T-helper 17 cell (primary cell): ENCODE measurements around the gene RAD51B. TPM values are rescaled to one million over a fixed set of nuclear protein-coding genes. Genes with fewer than 3 reads are reported as not detected.
A peak's percentile ranks its signal among the peaks of the same experiment; 100 is the strongest.

Source experiments
- ATAC-seq: fragments of 150-1000 bp; cut with Tn5 transposase; 2 replicates; pipeline ENCODE4 v1.10.0; 2021; ENCODE audit warnings: mild to moderate bottlenecking, moderate library complexity
- DNase-seq, 3 donors: peaks; one replicate each; pipeline versions ENCODE4 v3.0.0 to v3.0.0-alpha.2; 2020 to 2021
- H3K9me3 ChIP-seq: one replicate; pipeline ENCODE4 v1.7.0; 2013; ENCODE audit warnings: low read length, mild to moderate bottlenecking; ENCODE audit not compliant: control insufficient read depth, poor library complexity, severe bottlenecking
- H3K27ac Mint-ChIP-seq: one replicate; pipeline ENCODE4 v1.8.0; 2022; ENCODE audit warnings: mild to moderate bottlenecking, moderate library complexity, mixed read lengths
- H3K27me3 Mint-ChIP-seq: one replicate; pipeline ENCODE4 v1.8.0; 2022; ENCODE audit warnings: mixed read lengths
- H3K36me3 Mint-ChIP-seq: one replicate; pipeline ENCODE4 v1.8.0; 2022; ENCODE audit warnings: low read depth, mixed read lengths
- H3K4me1 Mint-ChIP-seq: one replicate; pipeline ENCODE4 v1.8.0; 2022; ENCODE audit warnings: mild to moderate bottlenecking, mixed read lengths
- H3K4me3 Mint-ChIP-seq: one replicate; pipeline ENCODE4 v1.8.0; 2022; ENCODE audit warnings: mild to moderate bottlenecking, moderate library complexity, mixed read lengths
- total RNA-seq, 4 donors: library from RNA in 2 of 4; stranded (reverse) in 2 of 4; gene quantifications; one replicate each; pipeline ENCODE4 v1.2.3 and lab custom pipeline; 2022 to 2026

RAD51B gene
- total RNA-seq, 2 donors from 2014 or later: 17.0 to 20.7 TPM

DNA sequence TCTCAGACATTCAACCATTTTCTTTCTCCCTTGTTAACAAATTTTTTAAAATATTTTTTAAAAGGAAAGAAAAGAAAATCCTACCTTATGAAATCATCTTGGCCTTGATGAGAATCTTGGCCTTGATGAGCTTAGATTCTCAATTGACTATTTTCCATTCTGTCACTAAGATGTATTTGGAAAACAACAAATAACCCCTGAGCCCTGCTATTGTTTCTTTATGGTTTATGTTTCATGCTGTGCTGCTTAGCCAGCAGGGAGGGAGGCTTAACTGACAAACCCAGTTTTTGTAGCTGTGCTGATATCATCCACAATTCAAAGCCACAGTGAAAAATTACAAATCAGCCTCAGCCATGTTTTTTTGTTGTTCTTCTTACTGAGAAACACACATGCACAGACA is 404.1 kb downstream of the RAD51B start:
- ATAC-seq (no peak), DNase-seq (no peak)
- no peak overlapping the region for H3K4me3 Mint-ChIP-seq
- no peaks in the 10 kb centered on the region for H3K9me3 ChIP-seq
- H3K36me3 Mint-ChIP-seq: no peaks in the 10 kb centered on the region
- H3K27me3 Mint-ChIP-seq: no peaks in the 10 kb centered on the region
- no peaks in the 10 kb centered on the region for H3K4me1 Mint-ChIP-seq
- H3K27ac Mint-ChIP-seq: no peak overlapping the region

DNA sequence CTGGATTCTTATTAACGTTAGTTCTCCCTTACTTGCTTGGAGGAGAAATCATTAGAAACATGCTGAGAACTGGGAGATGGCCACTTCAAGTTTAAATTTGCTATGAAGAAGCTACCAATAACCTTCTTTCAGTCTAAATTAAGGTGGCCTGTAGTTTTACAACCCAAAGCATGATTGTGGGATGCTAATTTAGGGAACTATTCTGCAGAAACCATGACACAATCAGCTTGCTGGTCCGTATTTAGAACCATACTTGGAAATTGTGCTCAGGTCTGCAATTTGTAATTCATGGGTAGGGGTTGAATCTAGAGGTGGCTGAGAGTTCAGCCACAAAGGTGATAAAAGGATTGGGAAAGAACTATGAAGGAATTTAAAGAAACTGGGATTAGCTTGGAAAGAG is 405.7 kb downstream of the RAD51B start:
- Mint-ChIP-seq H3K4me3 (no peak overlapping the region), H3K27me3 (no peaks in the 10 kb centered on the region), H3K36me3 (no peaks in the 10 kb centered on the region), H3K27ac (no peak overlapping the region), H3K4me1 (no peaks in the 10 kb centered on the region)
- H3K9me3 ChIP-seq: no peaks in the 10 kb centered on the region
- DNase-seq: no peak
- no peak for ATAC-seq

DNA sequence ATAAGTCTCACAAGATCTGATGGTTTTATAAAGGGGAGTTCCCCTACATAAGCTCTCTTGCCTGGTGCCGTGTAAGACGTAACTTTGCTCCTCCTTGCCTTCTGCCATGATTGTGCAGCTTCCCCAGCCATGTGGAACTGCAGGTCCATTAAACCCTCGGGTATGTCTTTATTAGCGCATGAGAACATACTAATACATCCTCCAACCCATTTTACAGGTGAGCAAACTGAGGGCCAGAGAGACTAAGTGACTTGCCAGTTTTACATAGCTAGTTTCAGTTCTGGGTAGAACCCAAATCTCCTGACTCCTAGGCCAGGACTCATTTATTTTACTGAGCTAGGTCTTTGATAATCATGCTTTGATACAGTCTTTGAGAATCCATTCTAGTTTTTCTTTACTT is 406.9 kb downstream of the RAD51B start:
- no peak for DNase-seq
- H3K4me3 Mint-ChIP-seq: no peak overlapping the region
- no peak overlapping the region for H3K27ac Mint-ChIP-seq
- no peaks in the 10 kb centered on the region for H3K36me3 Mint-ChIP-seq
- H3K27me3 Mint-ChIP-seq: no peaks in the 10 kb centered on the region
- no peaks in the 10 kb centered on the region for H3K9me3 ChIP-seq
- ATAC-seq: no peak
- H3K4me1 Mint-ChIP-seq: no peaks in the 10 kb centered on the region

DNA sequence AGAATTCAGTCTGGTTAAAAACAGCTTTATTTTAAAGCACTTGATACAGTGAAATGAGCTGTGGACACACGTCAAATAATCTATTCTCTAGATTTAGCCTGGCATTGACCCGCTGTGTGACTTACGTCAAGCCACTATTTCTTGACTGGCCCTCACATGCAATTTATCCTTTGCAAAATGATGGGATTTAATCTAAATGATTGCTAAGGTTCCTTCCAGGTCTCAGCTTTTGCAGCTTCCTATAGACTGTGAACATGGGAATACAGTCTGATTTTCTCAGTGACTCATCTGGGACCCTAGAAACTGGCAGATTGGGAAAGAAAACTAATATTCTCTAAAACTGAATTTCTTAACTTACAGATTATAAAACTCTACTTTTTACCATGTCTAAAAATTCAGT is 409.1 kb downstream of the RAD51B start:
- H3K36me3 Mint-ChIP-seq: no peaks in the 10 kb centered on the region
- no peak for DNase-seq
- H3K27ac Mint-ChIP-seq: no peak overlapping the region
- ATAC-seq: no peak
- H3K4me3 Mint-ChIP-seq: no peak overlapping the region
- H3K27me3 Mint-ChIP-seq: no peaks in the 10 kb centered on the region
- no peaks in the 10 kb centered on the region for H3K4me1 Mint-ChIP-seq
- no peaks in the 10 kb centered on the region for H3K9me3 ChIP-seq

DNA sequence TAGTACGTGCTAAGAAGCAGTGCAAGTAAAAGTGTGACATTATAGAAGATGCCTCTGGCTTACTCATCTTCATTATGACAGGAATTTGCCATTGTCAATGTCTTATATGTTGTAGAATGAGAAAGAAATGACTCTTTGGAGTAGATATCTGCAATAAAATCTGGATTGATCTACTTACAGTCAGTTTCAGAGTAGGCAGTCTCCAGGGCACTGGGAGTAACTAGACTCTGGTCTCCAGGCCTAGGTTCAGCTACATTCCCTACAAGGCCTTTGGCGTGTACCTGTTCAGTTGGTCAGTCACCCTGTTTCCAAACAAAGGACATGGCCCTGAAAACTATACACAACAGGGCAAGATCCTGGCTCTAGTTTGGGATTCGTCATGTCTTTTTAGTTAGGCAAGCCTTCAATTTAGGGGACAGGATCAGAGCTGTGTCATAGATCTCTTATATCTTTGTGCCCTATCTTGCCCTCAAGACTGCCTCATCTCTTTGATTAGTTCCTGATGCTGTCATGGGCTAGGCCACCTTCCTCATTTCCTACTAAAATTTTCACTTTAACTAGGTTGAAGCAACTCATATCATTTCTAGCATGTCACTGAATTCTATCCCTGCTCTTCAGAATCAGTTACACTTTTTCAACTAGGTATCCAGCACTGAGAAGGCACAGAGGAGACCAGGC is 410.0 kb downstream of the RAD51B start:
- Mint-ChIP-seq H3K36me3 (no peaks in the 10 kb centered on the region), H3K4me1 (no peaks in the 10 kb centered on the region), H3K4me3 (no peak overlapping the region), H3K27me3 (no peaks in the 10 kb centered on the region), H3K27ac (no peak overlapping the region)
- no peaks in the 10 kb centered on the region for H3K9me3 ChIP-seq
- DNase-seq: no peak
- no peak for ATAC-seq

DNA sequence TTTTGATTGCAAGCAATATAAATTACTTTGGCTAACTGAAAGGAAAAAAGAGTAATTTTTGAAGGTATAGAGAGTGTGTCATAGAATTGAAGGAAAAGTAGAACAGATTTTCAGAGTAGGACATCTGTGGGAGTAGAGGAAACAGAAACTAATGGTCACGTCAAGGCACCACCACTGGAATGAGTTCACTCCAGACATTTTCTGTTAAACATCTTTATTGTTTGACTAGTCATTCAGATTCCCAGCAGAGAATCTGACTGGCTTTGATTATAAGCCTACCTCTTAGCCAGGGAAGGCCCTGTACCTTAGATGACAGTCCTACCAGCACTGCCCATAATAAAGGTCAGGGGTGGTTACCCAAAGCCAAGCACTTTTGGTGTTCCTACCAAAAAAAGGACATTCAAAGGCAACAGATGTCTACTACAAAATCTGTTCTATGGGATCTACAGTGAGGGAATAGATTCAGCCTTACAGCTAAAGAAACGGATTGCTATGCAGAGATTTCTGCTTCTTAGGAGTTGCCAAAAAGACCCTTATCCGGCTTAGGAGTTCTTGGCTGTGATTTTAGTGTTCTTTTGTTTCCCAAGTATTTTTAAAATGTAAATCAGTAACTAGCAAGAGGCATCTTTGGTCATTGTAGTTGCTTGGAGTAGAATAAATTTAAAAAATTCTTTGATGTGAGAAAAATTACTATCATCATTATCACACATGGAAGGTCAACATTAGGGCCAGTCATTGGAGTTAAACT is 410.8 kb downstream of the RAD51B start:
- H3K27ac Mint-ChIP-seq: no peak overlapping the region
- DNase-seq (no peak), ATAC-seq (no peak)
- H3K4me1 Mint-ChIP-seq: no peaks in the 10 kb centered on the region
- H3K9me3 ChIP-seq: no peaks in the 10 kb centered on the region
- no peak overlapping the region for H3K4me3 Mint-ChIP-seq
- no peaks in the 10 kb centered on the region for H3K27me3 Mint-ChIP-seq
- H3K36me3 Mint-ChIP-seq: no peaks in the 10 kb centered on the region

DNA sequence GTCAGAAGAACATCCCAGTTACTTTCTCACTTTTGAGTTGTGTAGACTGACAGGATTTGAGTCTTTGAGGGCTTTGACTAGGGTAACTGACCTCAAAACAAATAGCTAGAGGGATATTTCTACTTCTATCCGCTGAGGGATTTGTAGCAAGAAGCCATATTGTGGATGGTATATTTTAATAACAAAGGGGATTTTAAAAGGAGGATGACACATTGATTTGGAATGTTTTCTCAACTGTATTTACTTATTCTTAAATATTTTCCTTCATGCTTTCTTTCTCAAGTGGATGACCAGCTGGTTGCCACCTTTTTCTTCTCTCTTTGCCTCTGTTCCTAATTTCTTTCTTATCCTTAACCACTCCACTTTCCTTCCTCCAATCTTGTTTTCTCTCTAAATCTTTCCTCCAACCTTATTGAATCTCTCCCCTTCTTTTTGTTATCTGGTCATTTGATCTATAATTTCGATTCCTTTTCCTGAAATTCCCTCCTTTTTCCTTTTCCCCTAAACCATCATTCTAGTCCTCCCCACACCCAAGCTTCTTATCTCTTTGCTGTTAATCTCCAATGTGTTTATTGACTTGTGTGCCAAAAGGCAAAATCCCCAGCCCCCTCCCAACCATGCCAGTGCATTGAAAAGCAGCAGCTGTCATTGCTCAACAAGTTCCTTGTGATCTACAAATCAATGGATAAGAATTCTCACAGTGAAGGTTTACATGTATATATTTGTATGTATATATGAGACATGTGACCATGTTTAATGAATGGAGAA is 411.6 kb downstream of the RAD51B start:
- DNase-seq (no peak), ATAC-seq (no peak)
- no peaks in the 10 kb centered on the region for H3K36me3 Mint-ChIP-seq
- no peaks in the 10 kb centered on the region for H3K4me1 Mint-ChIP-seq
- no peak overlapping the region for H3K4me3 Mint-ChIP-seq
- H3K27me3 Mint-ChIP-seq: no peaks in the 10 kb centered on the region
- no peaks in the 10 kb centered on the region for H3K9me3 ChIP-seq
- H3K27ac Mint-ChIP-seq: no peak overlapping the region

DNA sequence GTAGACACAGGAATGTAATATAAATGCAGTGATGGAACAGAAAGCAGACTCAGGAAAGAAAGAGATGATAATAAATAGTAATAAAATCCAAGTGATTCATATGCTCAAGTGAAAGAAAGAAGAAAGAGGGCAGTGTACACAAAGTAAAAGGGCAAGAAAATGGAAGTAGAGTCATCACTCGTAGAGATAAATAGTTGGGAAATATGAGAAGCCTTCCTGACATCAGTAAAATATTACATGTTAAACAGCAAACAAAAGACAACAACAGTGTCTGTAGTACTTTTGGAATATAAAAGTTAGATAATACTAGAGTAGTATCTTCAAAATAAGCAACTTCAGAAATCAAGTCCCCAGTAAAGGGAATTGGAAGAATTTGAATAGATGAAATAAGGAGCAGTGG is 412.3 kb downstream of the RAD51B start:
- no peaks in the 10 kb centered on the region for H3K9me3 ChIP-seq
- Mint-ChIP-seq H3K27me3 (no peaks in the 10 kb centered on the region), H3K4me1 (no peaks in the 10 kb centered on the region), H3K4me3 (no peak overlapping the region), H3K36me3 (no peaks in the 10 kb centered on the region), H3K27ac (no peak overlapping the region)
- ATAC-seq: no peak
- DNase-seq: no peak

DNA sequence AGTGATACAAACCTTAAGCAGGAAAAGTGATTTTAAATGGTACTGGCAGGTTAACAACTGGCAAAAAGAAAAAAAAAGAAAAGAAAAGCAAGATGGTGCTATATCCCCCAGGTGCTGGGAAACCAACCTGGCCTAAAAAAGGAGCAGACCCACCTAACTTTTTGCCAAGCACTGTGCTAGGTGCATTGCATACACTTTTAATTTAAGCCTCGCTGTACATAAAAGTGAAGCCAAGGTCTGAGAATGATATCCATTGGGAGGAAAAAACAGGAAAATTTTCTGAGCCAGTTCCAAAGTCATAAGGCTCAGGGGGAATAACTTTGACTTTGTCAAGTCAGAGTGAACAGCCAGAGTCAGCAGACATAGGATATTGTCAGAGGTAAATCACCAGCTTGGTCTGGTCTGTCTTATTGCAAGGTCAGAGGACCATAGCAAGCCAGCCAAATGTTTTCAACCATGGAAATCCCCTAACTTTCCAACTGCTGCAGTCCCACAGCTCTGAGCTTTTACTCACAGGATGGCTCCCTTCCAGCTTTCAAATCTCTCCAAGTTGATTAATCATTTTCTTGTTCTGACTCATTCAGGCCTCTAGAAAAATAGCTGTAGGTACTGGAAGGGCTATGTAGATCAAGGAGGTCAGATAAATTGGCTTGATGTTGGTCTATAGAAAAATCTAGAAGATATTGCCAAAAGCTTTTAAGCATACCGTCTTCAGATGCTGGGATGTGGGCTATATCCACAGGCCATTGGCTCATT is 412.9 kb downstream of the RAD51B start:
- ATAC-seq (peak; percentile 33), DNase-seq (no peak)
- Mint-ChIP-seq H3K4me3 (no peak overlapping the region), H3K27me3 (no peaks in the 10 kb centered on the region), H3K36me3 (no peaks in the 10 kb centered on the region), H3K27ac (no peak overlapping the region), H3K4me1 (no peaks in the 10 kb centered on the region)
- H3K9me3 ChIP-seq: no peaks in the 10 kb centered on the region

DNA sequence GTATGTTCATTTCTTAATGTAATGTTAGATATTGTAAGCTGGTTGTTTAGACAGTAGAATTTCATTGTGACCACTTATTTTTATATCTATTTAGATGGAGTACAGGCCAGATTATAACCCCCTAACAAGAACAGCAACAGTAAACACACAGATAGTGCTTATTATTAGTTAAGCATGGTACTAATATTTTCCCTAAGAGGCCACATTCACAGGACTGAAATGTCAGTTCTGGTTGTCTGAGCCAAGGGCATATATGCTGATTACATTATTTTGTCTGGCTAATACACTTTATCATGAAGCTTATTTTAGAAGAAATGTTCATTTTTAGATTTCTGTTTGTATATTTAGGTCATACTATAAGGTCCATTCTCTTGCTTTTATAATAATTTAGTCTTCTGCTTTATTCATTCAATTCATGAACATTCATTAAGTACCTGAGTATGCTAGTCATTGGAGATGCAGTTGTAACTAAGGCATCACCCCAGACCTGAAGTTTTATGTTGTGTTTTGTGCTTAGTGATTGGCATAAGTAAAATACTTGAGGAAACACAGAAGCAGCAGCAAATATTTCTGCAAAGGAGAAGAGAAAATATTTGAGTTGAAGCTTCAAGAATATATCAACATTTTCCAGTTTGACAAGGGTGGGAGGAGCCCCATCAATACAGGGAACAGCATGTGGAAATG is 413.7 kb downstream of the RAD51B start:
- H3K27ac Mint-ChIP-seq: no peak overlapping the region
- no peak overlapping the region for H3K4me3 Mint-ChIP-seq
- H3K4me1 Mint-ChIP-seq: no peaks in the 10 kb centered on the region
- H3K9me3 ChIP-seq: no peaks in the 10 kb centered on the region
- no peaks in the 10 kb centered on the region for H3K27me3 Mint-ChIP-seq
- no peaks in the 10 kb centered on the region for H3K36me3 Mint-ChIP-seq
- no peak for ATAC-seq
- DNase-seq: no peak

DNA sequence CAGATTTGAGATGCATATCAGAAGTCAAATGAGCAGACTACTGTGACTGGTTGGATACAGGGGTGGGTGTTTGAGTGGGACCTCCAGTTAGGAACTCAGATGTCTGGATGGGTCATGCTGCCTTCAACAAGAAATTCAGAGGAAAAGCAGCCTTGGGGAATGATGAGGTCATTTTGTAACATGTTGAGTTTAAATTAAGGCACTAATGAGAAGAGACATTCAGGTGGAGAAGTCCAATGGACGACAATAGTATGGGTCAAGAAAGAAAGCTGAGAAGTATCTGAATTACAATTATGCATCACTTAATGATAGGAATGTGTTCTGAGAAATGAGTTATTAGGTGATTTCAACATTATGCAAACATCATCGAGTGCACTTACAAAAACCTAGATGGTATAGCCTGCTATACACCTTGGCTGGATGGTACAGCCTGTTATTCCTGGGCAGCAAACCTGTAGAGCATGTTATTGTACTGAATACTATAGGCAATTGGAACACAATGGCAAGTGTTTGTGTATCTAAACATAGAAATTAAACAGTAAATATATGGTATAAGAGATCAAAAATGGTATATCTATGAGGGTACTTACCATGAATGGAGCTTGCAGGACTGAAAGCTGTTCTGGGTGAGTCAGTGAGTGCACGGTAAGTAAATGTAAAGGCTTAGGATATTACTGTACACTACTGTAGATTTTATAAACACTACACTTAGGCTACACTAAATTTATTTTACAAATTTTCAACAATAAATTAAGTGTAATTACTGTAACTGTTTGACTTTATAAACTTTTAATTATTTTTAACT is 414.7 kb downstream of the RAD51B start:
- Mint-ChIP-seq H3K27me3 (no peaks in the 10 kb centered on the region), H3K4me3 (no peak overlapping the region), H3K27ac (no peak overlapping the region), H3K36me3 (peaks cover under 1% of the 10 kb centered on the region), H3K4me1 (peaks cover 3% of the 10 kb centered on the region)
- no peak for ATAC-seq
- DNase-seq: no peak
- H3K9me3 ChIP-seq: no peaks in the 10 kb centered on the region

DNA sequence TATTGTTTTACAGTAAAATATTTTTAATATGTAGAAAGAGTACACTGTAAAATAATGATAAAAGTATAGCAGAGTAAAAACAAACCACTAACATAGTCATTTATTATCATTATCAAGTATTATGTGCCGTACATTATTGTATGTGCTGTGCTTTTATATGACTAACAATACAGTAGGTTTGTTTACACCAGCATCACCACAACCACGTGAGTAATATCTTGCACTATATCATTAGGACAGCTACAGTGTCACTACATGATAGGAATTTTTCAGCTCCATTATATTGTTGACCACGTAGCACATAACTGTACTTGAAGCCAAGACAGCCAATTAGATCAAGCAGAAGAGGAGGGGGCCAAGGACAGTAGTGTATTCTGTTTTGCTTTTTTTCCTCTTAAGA is 415.4 kb downstream of the RAD51B start:
- Mint-ChIP-seq H3K4me1 (peaks cover 6% of the 10 kb centered on the region), H3K4me3 (no peak overlapping the region), H3K27me3 (no peaks in the 10 kb centered on the region), H3K27ac (no peak overlapping the region), H3K36me3 (peaks cover 3% of the 10 kb centered on the region)
- ATAC-seq (no peak), DNase-seq (no peak)
- no peaks in the 10 kb centered on the region for H3K9me3 ChIP-seq
